Measurements from ENCODE around the gene MCTP1.

- TF ChIP-seq CTCF (IDR thresholded peaks at IDR 0.05) (no peak), POLR2A (IDR thresholded peaks at IDR 0.05) (no peak)
Observed at GRCh38 chr5:95114902-95115301, 170.0 kb downstream of the MCTP1 start.
